Fibroblast of gingiva (primary cell): ENCODE results near the gene MAPK8.
"Not testable (repeated sequence)": the region's sequence is repeated elsewhere in the genome, so short reads cannot be mapped to it uniquely, and the experiment has no call there.

Source experiments
- DNase-seq: peaks from one replicate; pipeline ENCODE4 v3.0.0-alpha.2; 2011; ENCODE audit warnings: low read depth

Gene MAPK8

DNA sequence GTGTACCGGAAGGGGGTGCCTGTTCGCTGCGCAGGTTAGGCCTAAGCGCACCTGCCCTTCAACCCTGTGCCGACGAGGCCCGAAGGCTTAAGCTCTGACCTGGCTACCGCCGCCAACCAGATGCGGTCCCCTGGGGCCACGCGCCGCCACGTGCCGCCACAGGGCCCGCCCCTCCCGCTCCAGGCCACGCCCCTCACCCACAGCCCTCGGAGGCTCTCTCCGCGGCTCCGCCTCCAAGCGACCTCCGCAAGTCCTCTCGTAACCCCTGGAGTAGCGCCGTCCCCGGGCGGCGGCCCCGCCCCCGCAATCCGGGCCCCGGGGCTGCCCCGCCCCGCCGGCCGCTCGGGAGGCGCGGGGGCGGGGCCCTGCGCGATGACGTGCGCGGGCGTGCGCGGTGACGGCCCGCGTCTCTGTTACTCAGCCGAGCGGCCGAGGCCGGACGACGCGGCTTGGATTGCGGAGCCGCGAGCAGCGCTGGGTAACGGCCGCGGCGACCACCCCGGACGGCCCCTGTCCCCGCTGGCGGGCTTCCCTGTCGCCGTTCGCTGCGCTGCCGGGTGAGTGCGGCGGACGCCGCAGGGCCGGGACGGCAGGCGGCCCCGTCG is at the start of gene MAPK8:
MAPK8 (plus strand) TSS at position 413 of the 605 bp plus-strand sequence. CDS start 94,984 bp downstream, outside the sequence.
- DNase-seq: peak; percentile 83

DNA sequence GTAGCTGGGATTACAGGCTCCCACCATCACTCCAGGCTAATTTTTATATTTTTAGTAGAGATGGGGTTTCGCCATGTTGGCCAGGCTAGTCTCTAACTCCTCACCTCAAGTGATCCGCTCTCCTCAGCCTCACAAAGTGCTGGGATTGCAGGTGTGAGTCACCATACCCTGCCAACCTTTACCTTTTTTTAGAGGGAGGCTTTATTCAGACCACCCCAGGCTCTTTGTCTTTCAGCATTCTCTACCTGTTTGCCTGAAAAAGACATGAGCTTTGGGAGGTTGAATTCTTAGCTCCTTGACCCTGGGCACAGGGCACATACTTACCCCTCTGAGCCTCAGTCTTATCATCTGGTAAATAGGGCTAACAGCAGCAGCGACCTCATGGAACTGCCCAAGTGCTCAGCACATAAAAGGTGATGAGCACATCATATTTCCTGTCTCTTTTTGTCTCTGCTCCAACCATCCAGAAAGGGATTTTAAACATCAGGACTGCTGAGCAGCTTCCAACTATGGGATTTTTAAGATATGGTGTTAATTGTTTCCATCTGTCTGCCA is 49.0 kb upstream of the MAPK8 start:
- no peak for DNase-seq

DNA sequence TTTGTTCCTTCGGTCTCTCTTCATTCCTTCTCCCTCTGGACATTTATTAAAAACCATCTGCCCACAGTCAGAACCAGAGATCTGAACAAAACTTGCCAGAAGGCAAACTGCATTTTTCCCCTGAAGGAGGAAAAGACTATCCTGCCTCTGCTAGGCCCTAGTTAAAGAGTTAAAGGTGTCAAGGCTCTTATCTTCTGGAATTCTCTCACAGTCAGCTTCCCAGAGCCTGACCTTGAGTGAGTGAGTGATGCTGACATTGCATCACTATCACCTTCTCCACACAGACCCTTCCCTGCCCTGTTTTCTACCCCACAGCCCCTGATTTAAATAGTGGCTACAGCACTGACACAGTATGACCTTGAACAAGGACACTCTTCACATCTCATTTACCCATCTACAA is 48.4 kb upstream of the MAPK8 start:
- DNase-seq: no peak

DNA sequence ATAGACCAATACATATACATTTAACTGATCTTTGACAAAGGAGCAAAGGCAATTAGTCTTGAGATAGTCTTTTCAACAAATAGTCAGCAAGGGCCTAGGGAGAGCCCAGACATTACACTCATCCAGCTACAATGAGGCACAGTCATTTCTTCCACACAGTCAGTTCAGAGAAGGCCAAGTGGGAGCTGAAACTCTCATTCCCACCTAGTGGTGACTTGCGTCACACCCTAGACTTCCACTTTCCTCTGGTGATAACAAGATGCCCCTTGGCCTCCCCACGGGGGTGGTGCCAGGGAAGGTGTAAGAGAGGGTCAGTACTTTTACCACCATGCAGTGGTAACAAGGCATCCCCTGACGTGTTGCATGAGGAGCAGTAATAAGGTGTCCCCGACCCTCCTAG is 39.9 kb upstream of the MAPK8 start:
- DNase-seq: no peak

DNA sequence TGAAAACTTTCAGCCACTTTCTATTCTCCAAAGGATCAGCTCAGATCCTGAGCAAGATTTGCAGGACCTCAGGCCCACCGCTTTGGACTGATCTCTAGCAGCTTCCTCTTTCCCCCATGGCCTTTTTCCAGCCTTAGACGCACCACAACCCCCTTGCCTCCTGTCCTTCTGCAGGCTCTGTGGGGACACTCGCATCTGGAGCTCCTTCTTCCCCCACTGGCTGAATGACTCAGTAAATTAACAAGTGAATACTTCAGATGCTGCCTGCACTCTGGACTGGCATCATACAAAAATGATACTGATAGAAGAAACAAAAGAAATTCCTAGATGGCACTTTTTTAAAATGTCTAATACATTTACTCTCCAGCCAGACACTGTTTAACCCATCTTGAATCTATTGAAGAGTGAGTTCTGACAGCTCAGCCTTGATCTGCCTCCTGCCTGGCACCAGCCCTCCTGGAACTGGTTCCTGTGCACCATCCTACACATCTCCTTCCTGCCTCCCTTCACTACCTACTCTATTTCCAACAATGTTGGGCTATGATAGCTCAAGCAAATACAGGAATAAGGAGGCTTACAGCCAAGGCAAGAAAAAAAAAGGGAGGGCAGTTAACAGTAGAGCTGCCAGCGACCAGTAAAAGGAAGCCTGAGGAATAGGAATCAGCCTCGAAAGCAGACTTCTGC is 35.3 kb upstream of the MAPK8 start:
- DNase-seq: no peak

DNA sequence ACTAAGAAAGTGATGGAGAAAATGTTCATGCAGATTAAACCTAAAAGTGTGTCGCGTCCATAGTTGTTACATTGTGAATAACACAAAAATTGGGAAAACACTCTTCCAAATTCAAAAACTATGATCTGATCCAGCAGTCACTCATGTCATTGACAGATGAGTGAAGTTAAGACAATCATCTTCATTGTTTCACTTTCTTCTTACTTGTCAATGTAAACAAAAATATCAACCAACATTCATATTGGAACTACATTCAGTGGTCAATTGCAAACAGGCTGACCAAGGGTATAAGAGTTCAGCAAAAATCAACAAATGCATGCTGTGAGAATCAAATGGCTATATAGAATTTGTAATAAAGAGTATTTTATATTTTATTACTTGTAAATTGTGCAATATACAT is 33.8 kb upstream of the MAPK8 start:
- DNase-seq: no peak

DNA sequence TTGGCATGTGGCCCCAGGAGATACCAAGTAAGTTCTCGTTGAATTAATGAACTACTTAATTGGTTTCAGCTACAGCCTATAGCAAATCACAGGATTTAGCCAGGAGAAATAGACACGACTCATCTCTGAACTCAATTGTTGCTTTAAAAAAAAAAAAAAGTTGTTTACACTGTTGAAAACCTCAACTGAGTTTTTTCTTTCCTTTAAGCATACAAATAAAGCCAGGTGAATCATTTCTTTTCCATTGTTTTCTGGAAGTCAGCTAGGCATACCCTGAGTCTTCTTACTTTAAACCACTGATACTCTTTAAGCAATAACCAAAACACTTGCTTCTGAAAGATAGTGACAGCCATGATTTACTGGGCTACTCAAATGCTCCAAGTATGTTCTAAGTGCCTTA is 32.7 kb upstream of the MAPK8 start:
- no peak for DNase-seq

DNA sequence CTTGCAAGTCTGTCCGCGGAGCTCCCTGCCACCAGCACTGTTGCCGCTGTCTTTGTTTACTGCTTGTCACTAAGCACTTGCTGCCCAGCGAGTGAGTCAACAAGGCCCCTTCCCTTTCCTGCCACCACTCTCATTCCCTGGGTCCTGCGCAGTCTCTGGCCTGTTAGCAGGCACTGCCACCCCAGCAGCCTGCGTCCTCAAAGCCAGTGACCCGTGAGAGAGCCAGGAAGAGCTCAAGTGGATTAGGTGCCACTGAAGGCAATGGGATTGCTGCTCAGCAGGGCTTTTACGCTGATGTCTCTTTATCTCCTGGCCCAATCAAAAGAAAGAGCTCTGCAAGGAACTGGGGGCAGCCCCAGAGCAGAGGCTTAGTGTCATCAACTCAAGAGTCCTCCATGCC is 31.8 kb upstream of the MAPK8 start, which contains the start of gene FRMPD2:
FRMPD2 (minus strand) TSS at position 61 of the 400 bp plus-strand sequence. CDS start 129 bp downstream, outside the sequence.
- no peak for DNase-seq

DNA sequence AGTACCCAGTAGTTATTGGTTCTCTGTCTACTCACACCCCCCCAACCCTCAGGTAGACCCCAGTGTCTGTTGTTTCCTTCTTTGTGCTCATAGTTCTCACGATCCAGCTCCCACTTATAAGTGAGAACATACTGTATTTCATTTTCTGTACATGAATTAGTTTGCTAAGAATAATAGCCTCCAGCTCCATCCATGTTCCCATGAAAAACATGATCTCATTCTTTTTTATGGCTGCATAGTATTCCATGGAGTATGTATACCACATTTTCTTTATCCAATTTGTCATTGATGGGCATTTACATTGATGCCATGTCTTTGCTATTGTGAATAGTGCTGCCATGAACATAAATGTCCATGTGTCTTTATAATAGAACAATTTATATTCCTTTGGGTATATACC is 29.4 kb upstream of the MAPK8 start:
- no peak for DNase-seq

DNA sequence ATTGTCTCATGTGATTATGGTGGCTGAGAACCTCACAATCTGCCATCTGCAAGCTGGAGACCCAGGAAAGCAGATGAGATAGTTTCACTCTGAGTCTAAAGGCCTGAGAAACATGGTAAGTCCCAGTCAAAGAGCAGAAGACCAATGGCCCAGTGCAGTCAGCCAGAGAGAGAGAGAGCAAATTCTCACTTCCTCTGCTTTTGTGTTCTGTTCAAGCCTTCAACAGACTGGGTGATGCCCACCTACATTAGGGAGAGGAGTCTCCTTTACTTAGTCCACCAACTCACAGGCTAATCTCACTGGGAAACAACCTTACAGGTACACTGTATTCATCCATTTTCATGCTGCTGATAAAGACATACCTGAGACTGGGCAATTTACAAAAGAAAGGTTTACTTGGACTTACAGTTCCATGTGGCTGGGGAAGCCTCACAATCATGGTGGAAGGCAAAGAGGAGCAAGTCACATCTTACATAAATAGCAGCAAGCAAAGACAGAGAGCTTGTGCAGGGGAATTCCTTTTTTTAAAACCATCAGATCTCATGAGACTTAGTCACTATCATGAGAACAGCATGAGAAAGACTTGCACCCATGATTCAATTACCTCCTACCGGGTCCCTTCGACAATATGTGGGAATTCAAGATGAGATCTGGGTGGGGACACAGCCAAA is 27.3 kb upstream of the MAPK8 start:
- no peak for DNase-seq

DNA sequence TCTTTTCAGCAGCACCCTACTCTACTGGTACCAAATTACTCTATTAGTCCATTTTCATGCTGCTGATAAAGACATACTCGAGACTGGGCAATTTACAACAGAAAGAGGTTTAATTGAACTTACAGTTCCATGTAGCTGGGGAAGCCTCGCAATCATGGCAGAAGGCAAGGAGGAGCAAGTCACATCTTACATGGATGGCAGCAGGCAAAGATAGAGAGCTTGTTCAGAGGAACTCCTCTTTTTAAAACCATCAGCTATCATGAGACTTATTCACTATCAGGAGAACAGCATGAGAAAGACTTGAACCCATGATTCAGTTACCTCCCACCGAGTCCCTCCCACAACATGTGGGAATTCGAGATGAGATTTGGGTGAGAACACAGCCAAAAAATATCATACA is 24.8 kb upstream of the MAPK8 start:
- not testable (repeated sequence) for DNase-seq

DNA sequence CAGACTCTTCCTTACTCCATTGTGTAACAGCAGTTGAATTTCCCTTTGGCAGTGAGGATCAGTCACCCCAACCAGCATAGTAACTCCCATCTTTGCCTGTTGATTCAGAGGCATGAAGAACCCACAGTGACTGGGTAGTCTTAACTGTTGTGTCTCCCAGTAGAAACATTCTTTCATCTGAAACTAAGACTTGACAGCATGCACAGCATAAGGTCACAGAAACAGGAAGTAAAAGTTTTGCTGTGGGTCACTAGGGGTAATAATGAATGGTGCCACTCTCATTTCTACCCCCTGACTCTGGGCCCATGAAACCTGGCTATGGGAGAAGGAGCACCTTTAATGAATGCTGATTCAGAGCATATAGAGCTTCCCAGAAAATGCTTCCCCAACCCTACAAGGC is 23.6 kb upstream of the MAPK8 start:
- no peak for DNase-seq

DNA sequence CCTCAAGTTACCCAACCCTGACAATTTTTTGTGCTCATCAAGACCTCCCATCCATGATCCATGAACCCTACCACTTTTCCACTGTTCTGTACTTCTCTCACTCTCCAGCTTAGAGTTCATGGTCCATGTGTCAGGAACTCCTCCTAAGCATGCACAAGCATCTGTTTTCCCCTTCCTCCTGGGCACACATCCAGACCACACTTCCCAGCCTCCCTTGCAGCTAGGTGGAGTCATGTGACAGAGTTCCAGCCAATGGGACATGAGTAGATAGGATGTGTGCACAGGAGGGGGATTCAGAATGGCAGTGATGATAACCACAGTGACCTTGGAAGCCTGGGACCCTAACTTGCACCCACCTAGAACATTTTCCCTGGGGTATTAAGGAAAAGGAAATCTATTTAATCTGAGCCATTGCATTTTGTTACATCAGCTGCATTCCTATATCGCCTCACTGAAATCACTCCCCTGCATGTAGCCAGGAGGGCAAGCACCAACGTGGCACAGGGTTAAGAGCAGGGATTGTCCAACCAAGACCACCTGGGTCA is 22.4 kb upstream of the MAPK8 start:
- no peak for DNase-seq

DNA sequence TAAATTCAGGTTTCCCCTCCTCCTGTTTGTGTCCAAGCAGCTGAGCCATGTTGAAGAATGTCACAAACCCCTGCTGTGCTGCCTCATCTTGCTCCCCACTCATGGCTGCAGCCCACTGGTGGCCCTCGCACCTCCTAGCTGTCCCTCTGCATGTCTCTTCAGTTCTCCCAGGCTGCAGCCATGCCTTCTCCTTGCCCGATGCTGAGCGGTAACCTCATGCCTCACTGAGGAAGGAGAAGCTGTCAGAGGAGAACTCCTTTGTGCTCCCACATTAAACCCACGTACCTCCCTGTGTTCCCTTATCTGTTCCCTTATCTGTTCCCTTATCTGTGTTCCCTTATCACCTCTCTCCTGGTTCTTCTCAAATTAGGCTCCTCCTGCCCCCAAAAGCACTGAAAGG is 21.7 kb upstream of the MAPK8 start:
- no peak for DNase-seq

DNA sequence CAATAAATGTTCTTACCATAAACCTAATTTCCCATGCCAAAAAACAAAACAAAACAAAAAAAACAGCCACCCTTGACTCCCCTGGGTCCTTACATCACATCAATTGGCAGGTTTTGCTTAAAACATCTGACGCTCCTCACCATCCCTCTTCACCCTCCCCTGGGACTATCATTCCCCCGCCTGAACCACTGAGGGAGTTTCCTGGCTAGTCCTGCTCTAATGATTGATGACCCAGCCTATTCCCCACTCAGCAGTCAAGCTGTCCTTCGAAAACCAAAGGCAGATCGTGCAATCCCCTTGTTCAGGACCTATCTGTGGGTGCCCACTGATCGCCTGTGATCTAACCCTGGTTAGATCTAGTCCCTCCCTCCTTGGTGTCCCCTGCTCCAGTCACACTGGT is 20.8 kb upstream of the MAPK8 start:
- no peak for DNase-seq

DNA sequence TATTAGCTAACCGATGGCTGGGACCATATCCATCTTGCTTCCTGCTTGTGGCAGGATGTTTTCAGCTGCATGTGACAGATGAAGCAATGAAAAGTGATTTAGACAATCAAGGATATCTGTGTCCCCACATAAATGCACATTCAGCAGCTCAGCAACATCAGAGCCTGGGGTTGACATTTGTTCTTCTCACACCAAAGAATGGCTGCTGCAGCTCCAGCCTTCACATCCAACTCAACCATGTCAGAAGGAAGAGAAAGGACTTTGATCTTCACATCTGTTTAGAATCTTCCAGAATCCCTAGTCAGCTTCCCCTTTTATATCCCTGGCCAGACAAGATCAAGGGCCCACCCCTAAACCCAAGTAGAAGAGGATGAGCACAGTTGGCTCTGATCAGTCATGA is 20.1 kb upstream of the MAPK8 start:
- DNase-seq: no peak

DNA sequence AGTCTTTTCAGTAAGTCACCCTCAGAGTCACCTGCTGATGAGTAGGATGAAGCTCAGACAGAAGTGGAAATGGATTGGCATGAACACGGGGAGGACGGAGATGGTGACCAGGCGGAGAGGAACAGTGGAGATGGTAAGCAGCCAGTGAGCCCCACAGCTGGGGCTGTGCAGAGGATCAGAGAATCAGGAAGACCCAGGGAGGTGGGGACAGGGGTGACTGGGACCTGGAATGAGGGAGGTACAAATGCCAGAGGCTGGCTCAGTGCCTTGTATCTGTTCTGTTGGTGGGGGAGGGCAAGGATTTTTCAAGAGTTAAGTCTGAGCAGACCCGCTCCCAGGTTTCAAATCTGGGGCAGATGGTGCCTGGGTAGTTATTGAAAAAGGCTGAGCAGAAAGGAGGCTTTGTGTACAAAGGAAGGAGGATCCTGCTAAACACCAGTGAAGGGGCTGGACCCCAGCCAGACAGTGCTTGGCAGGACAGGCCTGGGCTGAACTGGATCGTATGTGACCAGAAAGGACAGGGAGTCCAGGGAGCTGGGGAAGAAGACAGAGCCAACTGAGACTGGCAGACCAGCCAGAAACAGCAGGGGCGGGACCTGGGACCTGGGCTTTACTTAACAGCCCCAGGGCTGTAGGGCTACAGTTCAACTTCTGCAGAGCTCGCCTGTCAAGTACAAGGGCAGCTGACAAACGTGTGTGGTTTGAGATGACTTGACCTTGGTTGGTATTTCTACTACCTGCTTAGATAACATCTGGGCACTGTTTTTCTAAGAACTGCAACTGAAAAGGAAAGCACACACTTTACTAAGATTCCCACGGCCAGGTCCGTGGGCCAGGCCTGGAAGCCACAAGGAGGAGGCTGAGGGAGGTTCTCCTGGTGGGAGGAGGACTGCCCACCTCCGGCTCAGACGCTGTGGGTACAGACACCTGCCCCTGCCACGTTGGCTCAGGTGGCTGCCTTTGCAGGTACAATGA is 18.8 kb upstream of the MAPK8 start:
- DNase-seq: no peak

DNA sequence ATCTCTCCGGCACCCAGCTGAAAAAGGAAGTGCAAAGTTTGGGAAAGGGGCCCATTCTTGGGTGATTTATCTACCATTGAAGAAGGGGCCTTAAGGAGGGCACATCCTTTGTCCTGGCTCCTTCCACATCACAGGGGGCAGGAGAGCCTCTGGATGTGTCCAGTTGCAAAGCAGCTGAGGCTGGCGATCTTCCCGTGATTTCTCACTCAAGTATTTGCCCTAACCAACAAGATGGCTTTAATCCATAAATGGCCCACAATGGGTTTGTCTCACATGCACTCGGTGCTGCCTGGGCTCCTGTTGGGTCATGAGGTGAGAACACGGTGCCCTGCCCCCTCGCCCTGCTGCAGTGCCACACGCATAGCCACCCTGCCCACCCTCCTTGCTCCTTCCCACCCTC is 17.8 kb upstream of the MAPK8 start:
- no peak for DNase-seq

DNA sequence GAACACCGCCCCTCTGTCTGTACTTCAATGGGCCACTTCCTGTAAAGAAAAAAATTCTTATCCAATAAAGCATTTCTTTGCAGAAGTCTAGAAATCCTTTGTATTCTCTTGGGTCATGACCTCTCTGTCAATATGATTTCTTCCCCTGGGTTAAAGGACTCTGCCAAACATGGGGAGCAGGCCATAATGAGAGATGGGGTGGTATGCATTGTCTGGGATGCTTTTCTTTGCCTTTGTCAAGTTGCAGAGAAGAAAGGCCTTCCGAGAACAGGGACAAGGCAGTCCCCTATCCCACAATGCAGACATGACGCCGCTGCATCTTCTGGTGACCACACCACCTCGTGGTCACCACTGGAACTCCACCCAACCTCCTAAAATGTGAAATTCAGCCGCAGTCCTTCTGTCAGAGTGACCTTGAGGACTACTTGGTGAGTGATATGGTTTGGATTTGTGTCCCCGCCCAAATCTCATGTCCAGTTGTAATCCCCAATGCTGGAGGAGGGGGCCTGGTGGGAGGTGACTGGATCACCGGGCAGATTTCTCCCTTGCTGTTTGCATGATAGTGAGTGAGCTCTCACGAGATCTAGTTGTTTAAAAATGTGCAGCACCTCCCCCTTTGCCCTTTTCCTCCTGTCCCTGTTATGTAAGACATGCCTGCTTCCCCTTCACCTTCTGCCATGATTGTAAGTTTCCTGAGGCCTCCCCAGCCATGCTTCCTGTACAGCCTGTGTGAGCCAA is 16.8 kb upstream of the MAPK8 start:
- peak; percentile 20 for DNase-seq

DNA sequence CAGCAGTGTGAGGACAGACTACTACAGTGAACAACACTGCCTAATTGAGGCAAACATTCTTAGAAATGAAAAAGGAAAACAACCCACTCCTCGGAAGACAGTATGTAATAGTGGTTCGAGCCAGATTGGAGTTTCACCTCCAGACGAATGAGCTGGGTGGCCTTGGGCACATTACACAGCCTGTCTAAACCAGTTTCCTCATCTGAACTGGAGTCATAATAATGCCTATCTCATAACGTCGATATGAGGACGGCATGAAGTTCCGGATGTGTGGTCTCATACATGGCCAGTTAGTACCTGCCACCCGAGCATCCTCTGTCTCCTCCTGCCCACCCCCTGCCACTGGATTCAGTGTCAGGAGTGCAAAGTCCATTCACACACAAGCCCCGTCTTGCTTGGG is 16.2 kb upstream of the MAPK8 start:
- DNase-seq: no peak

DNA sequence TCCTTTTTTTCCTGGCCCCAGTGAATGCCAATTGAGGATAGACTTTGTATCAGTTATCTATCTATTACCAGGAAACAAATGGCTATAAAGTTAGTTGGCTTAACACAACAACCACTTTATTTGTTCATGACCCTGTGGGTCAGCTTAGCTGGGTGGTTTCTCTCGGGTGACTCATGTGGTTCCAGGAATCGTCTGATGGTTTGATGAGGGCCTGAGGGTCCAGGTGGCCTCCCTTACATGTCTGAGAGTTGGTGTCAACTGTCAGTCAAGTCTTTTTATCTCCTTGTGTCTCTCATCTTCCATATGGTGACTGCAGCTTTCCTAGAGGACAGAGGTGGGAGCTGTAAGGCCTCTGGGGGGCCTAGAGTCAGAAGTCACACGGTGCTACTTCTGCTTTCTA is 15.3 kb upstream of the MAPK8 start:
- DNase-seq: no peak
